Vagina (tissue), 2 donors: ENCODE data around the gene ERBB4. TPM values are rescaled to one million over a fixed set of nuclear protein-coding genes. Genes with fewer than 3 reads are reported as not detected.

Experiments
- DNase-seq, 2 donors: peaks; one replicate each; pipeline ENCODE4 v3.0.0-alpha.2; 2017; ENCODE audit errors: extremely low spot score in 2 of 2
- H3K27ac ChIP-seq: fragments of 200-600 bp; sonication (generic); one replicate; pipeline ENCODE4 v1.5.1; 2019
- H3K27me3 ChIP-seq: fragments of 200-600 bp; sonication (generic); one replicate; pipeline ENCODE4 v1.5.1; 2019
- H3K36me3 ChIP-seq, 2 donors: fragments of 200-600 bp; sonication (generic); one replicate each; pipeline ENCODE4 v1.5.1; 2017 to 2019
- H3K4me1 ChIP-seq: fragments of 200-600 bp; sonication (generic); one replicate; pipeline ENCODE4 v1.5.1; 2019
- H3K4me3 ChIP-seq, 2 donors: fragments of 200-600 bp; sonication (generic); 1 replicate in 1 of 2; 2 replicates in 1 of 2; pipeline ENCODE4 v1.5.1; 2016 to 2019
- H3K9me3 ChIP-seq: fragments of 200-600 bp; sonication (generic); one replicate; pipeline ENCODE4 v1.5.1; 2019
- POLR2A ChIP-seq, 2 donors: fragments of 450-650 bp; IDR thresholded peaks; one replicate each; pipeline ENCODE4 v1.6.1; 2017; ENCODE audit warnings: antibody characterized with exemption in 2 of 2, mild to moderate bottlenecking in 2 of 2, moderate library complexity in 2 of 2
- POLR2AphosphoS5 ChIP-seq, 2 donors: sonication (generic); formaldehyde crosslinking; IDR thresholded peaks; one replicate each; pipeline ENCODE4 v1.9.0; 2017; ENCODE audit warnings: antibody characterized with exemption in 2 of 2, mild to moderate bottlenecking in 2 of 2, low read depth in 1 of 2; ENCODE audit not compliant: insufficient read depth in 1 of 2
- intact Hi-C: fragments of 100-400 bp; cut with DNase I; formaldehyde crosslinking; loops from one replicate; pipeline ENCODE4 v1.15.1; 2023
- total RNA-seq: library from RNA; depleted of rRNA; stranded (reverse); fragments of >200 nt; gene quantifications from one replicate; pipeline ENCODE4 v1.2.3, GENCODE V29; 2016
- TF ChIP-seq, protein P1 (sequence below), 3 experiments: fragments of 450-650 bp in 2 of 3; fragments of 200-600 bp in 1 of 3; sonication (generic) in 1 of 3; IDR thresholded peaks; one replicate each; pipeline ENCODE4 v1.5.1; 2017 to 2019; ENCODE audit warnings: antibody characterized with exemption in 3 of 3, mild to moderate bottlenecking in 2 of 3, moderate library complexity in 2 of 3

The ERBB4 gene
- total RNA-seq, 1 donor from 2014 or later, result 0.25 TPM

GRCh38 chr2:211755187-211755586, 783.4 kb downstream of the ERBB4 start:
- no peaks in the 10 kb centered on the region for H3K4me1 ChIP-seq
- no peak overlapping the region for H3K27ac ChIP-seq
- no peak overlapping the region for H3K4me3 ChIP-seq
- H3K9me3 ChIP-seq, result no peaks in the 10 kb centered on the region
- TF ChIP-seq POLR2A (IDR thresholded peaks at IDR 0.05) (no peak), POLR2AphosphoS5 (IDR thresholded peaks at IDR 0.05; ENCODE audit: insufficient read depth in 1 of 2, low read depth in 1 of 2) (no peak)
- TF ChIP-seq, protein P1, sequence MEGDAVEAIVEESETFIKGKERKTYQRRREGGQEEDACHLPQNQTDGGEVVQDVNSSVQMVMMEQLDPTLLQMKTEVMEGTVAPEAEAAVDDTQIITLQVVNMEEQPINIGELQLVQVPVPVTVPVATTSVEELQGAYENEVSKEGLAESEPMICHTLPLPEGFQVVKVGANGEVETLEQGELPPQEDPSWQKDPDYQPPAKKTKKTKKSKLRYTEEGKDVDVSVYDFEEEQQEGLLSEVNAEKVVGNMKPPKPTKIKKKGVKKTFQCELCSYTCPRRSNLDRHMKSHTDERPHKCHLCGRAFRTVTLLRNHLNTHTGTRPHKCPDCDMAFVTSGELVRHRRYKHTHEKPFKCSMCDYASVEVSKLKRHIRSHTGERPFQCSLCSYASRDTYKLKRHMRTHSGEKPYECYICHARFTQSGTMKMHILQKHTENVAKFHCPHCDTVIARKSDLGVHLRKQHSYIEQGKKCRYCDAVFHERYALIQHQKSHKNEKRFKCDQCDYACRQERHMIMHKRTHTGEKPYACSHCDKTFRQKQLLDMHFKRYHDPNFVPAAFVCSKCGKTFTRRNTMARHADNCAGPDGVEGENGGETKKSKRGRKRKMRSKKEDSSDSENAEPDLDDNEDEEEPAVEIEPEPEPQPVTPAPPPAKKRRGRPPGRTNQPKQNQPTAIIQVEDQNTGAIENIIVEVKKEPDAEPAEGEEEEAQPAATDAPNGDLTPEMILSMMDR (IDR thresholded peaks at IDR 0.05), result no peak
- H3K27me3 ChIP-seq, result no peaks in the 10 kb centered on the region
- no peak for DNase-seq
- intact Hi-C loops, result no loop called here
- no peaks in the 10 kb centered on the region for H3K36me3 ChIP-seq

- Histone ChIP-seq H3K27ac (no peak overlapping the region), H3K27me3 (no peaks in the 10 kb centered on the region), H3K36me3 (no peaks in the 10 kb centered on the region), H3K4me3 (no peak overlapping the region), H3K4me1 (no peaks in the 10 kb centered on the region), H3K9me3 (no peaks in the 10 kb centered on the region)
- no peak for DNase-seq
- TF ChIP-seq, protein P1 (IDR thresholded peaks at IDR 0.05), result no peak
- TF ChIP-seq POLR2AphosphoS5 (IDR thresholded peaks at IDR 0.05; ENCODE audit: insufficient read depth in 1 of 2, low read depth in 1 of 2) (no peak), POLR2A (IDR thresholded peaks at IDR 0.05) (no peak)
- intact Hi-C loops, result no loop called here
Measured at GRCh38 chr2:211751848-211752247, 786.8 kb downstream of the ERBB4 start.

GRCh38 chr2:211748339-211748738, 790.3 kb downstream of the ERBB4 start:
- H3K4me1 ChIP-seq, result no peaks in the 10 kb centered on the region
- intact Hi-C loops, result no loop called here
- TF ChIP-seq, protein P1 (IDR thresholded peaks at IDR 0.05), result no peak
- TF ChIP-seq POLR2A (IDR thresholded peaks at IDR 0.05), result no peak
- no peak for TF ChIP-seq POLR2AphosphoS5 (IDR thresholded peaks at IDR 0.05; ENCODE audit: insufficient read depth in 1 of 2, low read depth in 1 of 2)
- H3K27ac ChIP-seq, result no peak overlapping the region
- H3K27me3 ChIP-seq, result no peaks in the 10 kb centered on the region
- DNase-seq, result no peak
- no peaks in the 10 kb centered on the region for H3K9me3 ChIP-seq
- H3K36me3 ChIP-seq, result no peaks in the 10 kb centered on the region
- no peak overlapping the region for H3K4me3 ChIP-seq

DNA sequence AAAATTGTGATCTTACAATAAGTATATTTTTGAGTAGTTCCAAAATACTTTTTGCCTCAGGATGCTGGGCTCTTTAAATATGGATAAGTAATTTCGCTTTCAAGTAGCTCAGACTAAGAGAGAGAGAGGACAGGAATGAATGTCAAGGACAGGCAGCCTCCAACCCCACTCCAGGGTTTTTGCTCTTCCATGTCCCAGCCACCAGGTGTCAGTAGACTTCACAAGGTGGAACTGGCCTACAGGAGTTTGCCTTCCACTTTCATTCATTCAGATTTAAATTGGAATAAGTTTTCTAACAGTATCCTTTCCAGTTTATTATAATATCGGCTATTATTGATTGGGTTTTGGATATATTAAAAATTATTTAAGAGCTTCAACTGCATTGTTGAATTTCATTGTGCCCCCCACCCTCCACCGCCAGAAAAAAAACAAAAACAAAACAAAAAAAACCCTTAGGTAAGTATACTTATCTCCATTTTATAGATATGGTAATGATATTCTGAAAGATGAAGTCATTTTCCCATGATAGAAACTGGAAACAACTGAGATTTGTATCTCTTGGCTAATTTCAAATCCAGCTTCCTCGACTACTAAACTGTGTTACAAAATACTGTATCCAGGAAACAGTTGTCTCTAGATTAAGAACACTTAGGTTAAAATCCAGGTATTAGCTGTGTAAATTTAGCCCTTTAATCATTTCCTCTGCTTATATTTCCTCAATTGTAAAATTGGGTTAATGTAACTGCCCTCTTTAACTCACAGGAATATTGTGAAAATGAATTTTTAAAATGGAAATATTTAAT, 793.1 kb downstream of the ERBB4 start:
- no peak overlapping the region for H3K4me3 ChIP-seq
- intact Hi-C loops, result no loop called here
- TF ChIP-seq POLR2AphosphoS5 (IDR thresholded peaks at IDR 0.05; ENCODE audit: insufficient read depth in 1 of 2, low read depth in 1 of 2), result no peak
- TF ChIP-seq, protein P1 (IDR thresholded peaks at IDR 0.05), result peak in 2 of 3 experiments; percentile 12 to 48

GRCh38 chr2:211744379-211744778, 794.2 kb downstream of the ERBB4 start:
- H3K9me3 ChIP-seq, result no peaks in the 10 kb centered on the region
- intact Hi-C loops, result no loop called here

More for the DNA sequence above, 793.1 kb downstream of the ERBB4 start:
- H3K9me3 ChIP-seq, result no peaks in the 10 kb centered on the region
- no peak for DNase-seq
- no peaks in the 10 kb centered on the region for H3K4me1 ChIP-seq
- no peak overlapping the region for H3K27ac ChIP-seq
- no peaks in the 10 kb centered on the region for H3K27me3 ChIP-seq
- no peaks in the 10 kb centered on the region for H3K36me3 ChIP-seq

More at GRCh38 chr2:211744379-211744778, 794.2 kb downstream of the ERBB4 start:
- H3K4me1 ChIP-seq, result no peaks in the 10 kb centered on the region
- TF ChIP-seq, protein P1 (IDR thresholded peaks at IDR 0.05), result no peak
- no peaks in the 10 kb centered on the region for H3K27me3 ChIP-seq
- H3K4me3 ChIP-seq, result no peak overlapping the region
- H3K27ac ChIP-seq, result no peak overlapping the region
- no peak for DNase-seq
- no peaks in the 10 kb centered on the region for H3K36me3 ChIP-seq
